HEK293 (cell line): ENCODE data around the gene USP22.
A peak's percentile ranks its signal among the peaks of the same experiment; 100 is the strongest.

ENCODE experiments used
- HOXD13 ChIP-seq: sonication (generic); formaldehyde crosslinking; IDR thresholded peaks from 2 replicates; pipeline ENCODE4 v1.8.0; 2022; ENCODE audit warnings: missing genetic modification reagents, borderline replicate concordance
- SCRT1 ChIP-seq: fragments of 450-650 bp; formaldehyde crosslinking; IDR thresholded peaks from 2 replicates; pipeline ENCODE4 v1.5.1; 2016; ENCODE audit warnings: missing biosample characterization, missing genetic modification characterization, borderline replicate concordance
- SCRT2 ChIP-seq: fragments of 450-650 bp; formaldehyde crosslinking; IDR thresholded peaks from 2 replicates; pipeline ENCODE4 v1.5.1; 2016; ENCODE audit warnings: missing biosample characterization, missing genetic modification characterization
- YY1 ChIP-seq: fragments of 450-650 bp; formaldehyde crosslinking; IDR thresholded peaks from 2 replicates; pipeline ENCODE4 v1.5.1; 2018; ENCODE audit warnings: missing biosample characterization, missing genetic modification characterization
- ZEB2 ChIP-seq: fragments of 450-650 bp; formaldehyde crosslinking; IDR thresholded peaks from 2 replicates; pipeline ENCODE4 v1.5.1; 2016; ENCODE audit warnings: missing biosample characterization, missing genetic modification characterization
- ZNF214 ChIP-seq: fragments of 450-650 bp; formaldehyde crosslinking; IDR thresholded peaks from 2 replicates; pipeline ENCODE4 v1.5.1; 2017; ENCODE audit warnings: missing biosample characterization, mild to moderate bottlenecking, missing genetic modification characterization, borderline replicate concordance
- ZNF239 ChIP-seq: fragments of 450-650 bp; formaldehyde crosslinking; IDR thresholded peaks from 2 replicates; pipeline ENCODE4 v1.5.1; 2016; ENCODE audit warnings: missing biosample characterization, missing genetic modification characterization
- ZNF292 ChIP-seq: fragments of 450-650 bp; formaldehyde crosslinking; IDR thresholded peaks from 2 replicates; pipeline ENCODE4 v1.5.1; 2016; ENCODE audit warnings: low read depth, missing biosample characterization, missing genetic modification characterization, borderline replicate concordance
- ZNF510 ChIP-seq: fragments of 450-650 bp; formaldehyde crosslinking; IDR thresholded peaks from 2 replicates; pipeline ENCODE4 v1.5.1; 2018; ENCODE audit warnings: mild to moderate bottlenecking, missing genetic modification characterization, missing biosample characterization; ENCODE audit not compliant: insufficient replicate concordance
- ZNF514 ChIP-seq: fragments of 450-650 bp; formaldehyde crosslinking; IDR thresholded peaks from 2 replicates; pipeline ENCODE4 v1.5.1; 2016; ENCODE audit warnings: missing biosample characterization, missing genetic modification characterization
- ZNF544 ChIP-seq: fragments of 450-650 bp; formaldehyde crosslinking; IDR thresholded peaks from 2 replicates; pipeline ENCODE4 v1.5.0; 2017; ENCODE audit warnings: missing biosample characterization, missing genetic modification characterization
- ZNF560 ChIP-seq: fragments of 450-650 bp; formaldehyde crosslinking; IDR thresholded peaks from 2 replicates; pipeline ENCODE4 v1.5.1; 2017; ENCODE audit warnings: missing biosample characterization, missing genetic modification characterization, borderline replicate concordance
- ZNF624 ChIP-seq: fragments of 450-650 bp; formaldehyde crosslinking; IDR thresholded peaks from 2 replicates; pipeline ENCODE4 v1.5.1; 2017; ENCODE audit warnings: missing biosample characterization, missing genetic modification characterization
- ZNF677 ChIP-seq: fragments of 450-650 bp; IDR thresholded peaks from 2 replicates; pipeline ENCODE4 v1.5.0; 2018; ENCODE audit warnings: missing biosample characterization, mild to moderate bottlenecking, missing genetic modification characterization, moderate library complexity
- ZNF776 ChIP-seq: fragments of 450-650 bp; formaldehyde crosslinking; IDR thresholded peaks from 2 replicates; pipeline ENCODE4 v1.5.0; 2017; ENCODE audit warnings: missing biosample characterization, missing genetic modification characterization, borderline replicate concordance
- ZSCAN16 ChIP-seq: fragments of 450-650 bp; formaldehyde crosslinking; IDR thresholded peaks from 2 replicates; pipeline ENCODE4 v1.5.1; 2016; ENCODE audit warnings: missing biosample characterization, missing genetic modification characterization
- ZSCAN30 ChIP-seq: fragments of 450-650 bp; IDR thresholded peaks from 2 replicates; pipeline ENCODE4 v1.5.1; 2018; ENCODE audit warnings: missing biosample characterization, mild to moderate bottlenecking, missing genetic modification characterization, moderate library complexity
- TF ChIP-seq, protein P1 (sequence below): fragments of 450-650 bp; IDR thresholded peaks from 2 replicates; pipeline ENCODE4 v1.5.1; 2018; ENCODE audit warnings: missing biosample characterization, missing genetic modification characterization
- TF ChIP-seq, protein P2 (sequence below): fragments of 450-650 bp; formaldehyde crosslinking; IDR thresholded peaks from 2 replicates; pipeline ENCODE4 v1.5.1; 2016; ENCODE audit warnings: missing biosample characterization, missing genetic modification characterization
- TF ChIP-seq, protein P3 (sequence below): fragments of 450-650 bp; formaldehyde crosslinking; IDR thresholded peaks from 2 replicates; pipeline ENCODE4 v1.5.1; 2016; ENCODE audit warnings: missing biosample characterization, missing genetic modification characterization, borderline replicate concordance
- TF ChIP-seq, protein P4 (sequence below): fragments of 450-650 bp; formaldehyde crosslinking; IDR thresholded peaks from 2 replicates; pipeline ENCODE4 v1.5.1; 2017; ENCODE audit warnings: missing biosample characterization, missing genetic modification characterization
- TF ChIP-seq, protein P5 (sequence below): fragments of 450-650 bp; formaldehyde crosslinking; IDR thresholded peaks from 2 replicates; pipeline ENCODE4 v1.5.1; 2016; ENCODE audit warnings: missing biosample characterization, missing genetic modification characterization
- TF ChIP-seq, protein P6 (sequence below): fragments of 450-650 bp; formaldehyde crosslinking; IDR thresholded peaks from 2 replicates; pipeline ENCODE4 v1.5.1; 2016; ENCODE audit warnings: missing biosample characterization, missing genetic modification characterization

USP22 gene

DNA sequence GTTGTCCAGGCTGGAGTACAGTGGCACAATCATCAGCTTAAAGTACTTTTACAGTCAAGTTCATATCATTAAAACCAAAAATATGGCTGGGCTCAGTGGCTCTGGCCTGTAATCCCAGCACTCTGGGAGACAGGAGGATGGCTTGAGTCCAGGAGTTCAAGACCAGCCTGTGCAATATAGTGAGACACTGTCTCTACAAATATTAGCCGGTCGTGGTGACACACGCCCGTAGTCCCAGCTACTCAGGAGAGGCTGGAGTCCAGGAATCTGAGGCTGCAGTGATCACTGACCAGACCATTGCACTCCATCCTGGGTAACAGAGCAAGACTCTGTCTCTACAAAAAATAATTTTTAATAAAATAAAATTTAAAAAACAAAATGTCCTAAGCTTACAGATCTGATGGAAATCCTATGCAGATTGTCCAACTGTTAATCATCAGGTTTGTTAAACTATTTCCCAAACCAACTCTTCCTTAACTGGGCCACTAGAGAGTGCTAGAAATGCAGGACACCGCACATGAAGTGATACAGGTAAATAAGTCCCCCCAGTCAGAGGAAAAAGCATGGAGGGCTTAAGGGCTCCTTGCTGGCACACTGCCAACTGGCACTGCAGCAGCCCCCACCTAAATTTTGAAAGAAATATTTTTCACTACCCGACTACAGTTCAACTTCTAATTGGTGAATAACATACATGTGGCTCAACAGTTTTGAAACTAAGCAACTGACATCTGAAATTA lies 2.8 kb downstream of the USP22 start (continued):
- TF ChIP-seq ZNF560 = no peak
- peak; percentile 61; the same call in 1 of the 2 replicates for TF ChIP-seq ZNF776 (tag by site-specific recombination)
- peak; percentile 53; the same call in 1 of the 2 replicates for TF ChIP-seq YY1
- no peak for TF ChIP-seq ZSCAN16 (tag by site-specific recombination)
- TF ChIP-seq, protein P1, sequence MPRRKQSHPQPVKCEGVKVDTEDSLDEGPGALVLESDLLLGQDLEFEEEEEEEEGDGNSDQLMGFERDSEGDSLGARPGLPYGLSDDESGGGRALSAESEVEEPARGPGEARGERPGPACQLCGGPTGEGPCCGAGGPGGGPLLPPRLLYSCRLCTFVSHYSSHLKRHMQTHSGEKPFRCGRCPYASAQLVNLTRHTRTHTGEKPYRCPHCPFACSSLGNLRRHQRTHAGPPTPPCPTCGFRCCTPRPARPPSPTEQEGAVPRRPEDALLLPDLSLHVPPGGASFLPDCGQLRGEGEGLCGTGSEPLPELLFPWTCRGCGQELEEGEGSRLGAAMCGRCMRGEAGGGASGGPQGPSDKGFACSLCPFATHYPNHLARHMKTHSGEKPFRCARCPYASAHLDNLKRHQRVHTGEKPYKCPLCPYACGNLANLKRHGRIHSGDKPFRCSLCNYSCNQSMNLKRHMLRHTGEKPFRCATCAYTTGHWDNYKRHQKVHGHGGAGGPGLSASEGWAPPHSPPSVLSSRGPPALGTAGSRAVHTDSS = peak; percentile 25; the same call in 1 of the 2 replicates
- TF ChIP-seq HOXD13 (CRISPR knock-in tag) = no peak
- TF ChIP-seq ZNF292 = no peak
- TF ChIP-seq, protein P2, sequence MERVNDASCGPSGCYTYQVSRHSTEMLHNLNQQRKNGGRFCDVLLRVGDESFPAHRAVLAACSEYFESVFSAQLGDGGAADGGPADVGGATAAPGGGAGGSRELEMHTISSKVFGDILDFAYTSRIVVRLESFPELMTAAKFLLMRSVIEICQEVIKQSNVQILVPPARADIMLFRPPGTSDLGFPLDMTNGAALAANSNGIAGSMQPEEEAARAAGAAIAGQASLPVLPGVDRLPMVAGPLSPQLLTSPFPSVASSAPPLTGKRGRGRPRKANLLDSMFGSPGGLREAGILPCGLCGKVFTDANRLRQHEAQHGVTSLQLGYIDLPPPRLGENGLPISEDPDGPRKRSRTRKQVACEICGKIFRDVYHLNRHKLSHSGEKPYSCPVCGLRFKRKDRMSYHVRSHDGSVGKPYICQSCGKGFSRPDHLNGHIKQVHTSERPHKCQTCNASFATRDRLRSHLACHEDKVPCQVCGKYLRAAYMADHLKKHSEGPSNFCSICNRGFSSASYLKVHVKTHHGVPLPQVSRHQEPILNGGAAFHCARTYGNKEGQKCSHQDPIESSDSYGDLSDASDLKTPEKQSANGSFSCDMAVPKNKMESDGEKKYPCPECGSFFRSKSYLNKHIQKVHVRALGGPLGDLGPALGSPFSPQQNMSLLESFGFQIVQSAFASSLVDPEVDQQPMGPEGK (tag by site-specific recombination) = peak; percentile 79
- no peak for TF ChIP-seq ZNF239
- TF ChIP-seq, protein P3, sequence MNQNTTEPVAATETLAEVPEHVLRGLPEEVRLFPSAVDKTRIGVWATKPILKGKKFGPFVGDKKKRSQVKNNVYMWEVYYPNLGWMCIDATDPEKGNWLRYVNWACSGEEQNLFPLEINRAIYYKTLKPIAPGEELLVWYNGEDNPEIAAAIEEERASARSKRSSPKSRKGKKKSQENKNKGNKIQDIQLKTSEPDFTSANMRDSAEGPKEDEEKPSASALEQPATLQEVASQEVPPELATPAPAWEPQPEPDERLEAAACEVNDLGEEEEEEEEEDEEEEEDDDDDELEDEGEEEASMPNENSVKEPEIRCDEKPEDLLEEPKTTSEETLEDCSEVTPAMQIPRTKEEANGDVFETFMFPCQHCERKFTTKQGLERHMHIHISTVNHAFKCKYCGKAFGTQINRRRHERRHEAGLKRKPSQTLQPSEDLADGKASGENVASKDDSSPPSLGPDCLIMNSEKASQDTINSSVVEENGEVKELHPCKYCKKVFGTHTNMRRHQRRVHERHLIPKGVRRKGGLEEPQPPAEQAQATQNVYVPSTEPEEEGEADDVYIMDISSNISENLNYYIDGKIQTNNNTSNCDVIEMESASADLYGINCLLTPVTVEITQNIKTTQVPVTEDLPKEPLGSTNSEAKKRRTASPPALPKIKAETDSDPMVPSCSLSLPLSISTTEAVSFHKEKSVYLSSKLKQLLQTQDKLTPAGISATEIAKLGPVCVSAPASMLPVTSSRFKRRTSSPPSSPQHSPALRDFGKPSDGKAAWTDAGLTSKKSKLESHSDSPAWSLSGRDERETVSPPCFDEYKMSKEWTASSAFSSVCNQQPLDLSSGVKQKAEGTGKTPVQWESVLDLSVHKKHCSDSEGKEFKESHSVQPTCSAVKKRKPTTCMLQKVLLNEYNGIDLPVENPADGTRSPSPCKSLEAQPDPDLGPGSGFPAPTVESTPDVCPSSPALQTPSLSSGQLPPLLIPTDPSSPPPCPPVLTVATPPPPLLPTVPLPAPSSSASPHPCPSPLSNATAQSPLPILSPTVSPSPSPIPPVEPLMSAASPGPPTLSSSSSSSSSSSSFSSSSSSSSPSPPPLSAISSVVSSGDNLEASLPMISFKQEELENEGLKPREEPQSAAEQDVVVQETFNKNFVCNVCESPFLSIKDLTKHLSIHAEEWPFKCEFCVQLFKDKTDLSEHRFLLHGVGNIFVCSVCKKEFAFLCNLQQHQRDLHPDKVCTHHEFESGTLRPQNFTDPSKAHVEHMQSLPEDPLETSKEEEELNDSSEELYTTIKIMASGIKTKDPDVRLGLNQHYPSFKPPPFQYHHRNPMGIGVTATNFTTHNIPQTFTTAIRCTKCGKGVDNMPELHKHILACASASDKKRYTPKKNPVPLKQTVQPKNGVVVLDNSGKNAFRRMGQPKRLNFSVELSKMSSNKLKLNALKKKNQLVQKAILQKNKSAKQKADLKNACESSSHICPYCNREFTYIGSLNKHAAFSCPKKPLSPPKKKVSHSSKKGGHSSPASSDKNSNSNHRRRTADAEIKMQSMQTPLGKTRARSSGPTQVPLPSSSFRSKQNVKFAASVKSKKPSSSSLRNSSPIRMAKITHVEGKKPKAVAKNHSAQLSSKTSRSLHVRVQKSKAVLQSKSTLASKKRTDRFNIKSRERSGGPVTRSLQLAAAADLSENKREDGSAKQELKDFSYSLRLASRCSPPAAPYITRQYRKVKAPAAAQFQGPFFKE (tag by site-specific recombination) = no peak
- TF ChIP-seq ZNF544 (tag by site-specific recombination) = peak; percentile 84
- peak; percentile 54 for TF ChIP-seq SCRT2 (tag by site-specific recombination)
- TF ChIP-seq, protein P4, sequence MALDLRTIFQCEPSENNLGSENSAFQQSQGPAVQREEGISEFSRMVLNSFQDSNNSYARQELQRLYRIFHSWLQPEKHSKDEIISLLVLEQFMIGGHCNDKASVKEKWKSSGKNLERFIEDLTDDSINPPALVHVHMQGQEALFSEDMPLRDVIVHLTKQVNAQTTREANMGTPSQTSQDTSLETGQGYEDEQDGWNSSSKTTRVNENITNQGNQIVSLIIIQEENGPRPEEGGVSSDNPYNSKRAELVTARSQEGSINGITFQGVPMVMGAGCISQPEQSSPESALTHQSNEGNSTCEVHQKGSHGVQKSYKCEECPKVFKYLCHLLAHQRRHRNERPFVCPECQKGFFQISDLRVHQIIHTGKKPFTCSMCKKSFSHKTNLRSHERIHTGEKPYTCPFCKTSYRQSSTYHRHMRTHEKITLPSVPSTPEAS (tag by site-specific recombination) = no peak
- TF ChIP-seq ZNF214 = peak; percentile 75; the same call in 1 of the 2 replicates
- peak; percentile 76 for TF ChIP-seq ZNF510 (tag by site-specific recombination)
- TF ChIP-seq ZNF624 (tag by site-specific recombination) = peak; percentile 33; the same call in 1 of the 2 replicates
- TF ChIP-seq, protein P5, sequence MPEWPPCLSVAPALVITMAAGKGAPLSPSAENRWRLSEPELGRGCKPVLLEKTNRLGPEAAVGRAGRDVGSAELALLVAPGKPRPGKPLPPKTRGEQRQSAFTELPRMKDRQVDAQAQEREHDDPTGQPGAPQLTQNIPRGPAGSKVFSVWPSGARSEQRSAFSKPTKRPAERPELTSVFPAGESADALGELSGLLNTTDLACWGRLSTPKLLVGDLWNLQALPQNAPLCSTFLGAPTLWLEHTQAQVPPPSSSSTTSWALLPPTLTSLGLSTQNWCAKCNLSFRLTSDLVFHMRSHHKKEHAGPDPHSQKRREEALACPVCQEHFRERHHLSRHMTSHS (tag by site-specific recombination) = no peak
- TF ChIP-seq, protein P6, sequence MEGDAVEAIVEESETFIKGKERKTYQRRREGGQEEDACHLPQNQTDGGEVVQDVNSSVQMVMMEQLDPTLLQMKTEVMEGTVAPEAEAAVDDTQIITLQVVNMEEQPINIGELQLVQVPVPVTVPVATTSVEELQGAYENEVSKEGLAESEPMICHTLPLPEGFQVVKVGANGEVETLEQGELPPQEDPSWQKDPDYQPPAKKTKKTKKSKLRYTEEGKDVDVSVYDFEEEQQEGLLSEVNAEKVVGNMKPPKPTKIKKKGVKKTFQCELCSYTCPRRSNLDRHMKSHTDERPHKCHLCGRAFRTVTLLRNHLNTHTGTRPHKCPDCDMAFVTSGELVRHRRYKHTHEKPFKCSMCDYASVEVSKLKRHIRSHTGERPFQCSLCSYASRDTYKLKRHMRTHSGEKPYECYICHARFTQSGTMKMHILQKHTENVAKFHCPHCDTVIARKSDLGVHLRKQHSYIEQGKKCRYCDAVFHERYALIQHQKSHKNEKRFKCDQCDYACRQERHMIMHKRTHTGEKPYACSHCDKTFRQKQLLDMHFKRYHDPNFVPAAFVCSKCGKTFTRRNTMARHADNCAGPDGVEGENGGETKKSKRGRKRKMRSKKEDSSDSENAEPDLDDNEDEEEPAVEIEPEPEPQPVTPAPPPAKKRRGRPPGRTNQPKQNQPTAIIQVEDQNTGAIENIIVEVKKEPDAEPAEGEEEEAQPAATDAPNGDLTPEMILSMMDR (tag by site-specific recombination) = peak; percentile 30; the same call in 1 of the 2 replicates
- 0 out of 2 replicates have a peak, but pooled peaks have one; percentile 15 for TF ChIP-seq SCRT1 (tag by site-specific recombination)
- TF ChIP-seq ZEB2 (tag by site-specific recombination) = peak; percentile 48; the same call in 1 of the 2 replicates
- TF ChIP-seq ZNF677 = peak; percentile 63; the same call in 1 of the 2 replicates
- no peak for TF ChIP-seq ZNF514 (tag by site-specific recombination)
- peak; percentile 84 for TF ChIP-seq ZSCAN30 (tag by site-specific recombination)
